GDM1 (cell line): ENCODE results near the gene MAPK1IP1L.
"Not testable (repeated sequence)": the region's sequence is repeated elsewhere in the genome, so short reads cannot be mapped to it uniquely, and the experiment has no call there.

Experiments
- DNase-seq: peaks from one replicate; lab custom pipeline; 2025; lab: John Stamatoyannopoulos, UW

Gene MAPK1IP1L

GRCh38 chr14:55051423-55052268 is at the start of gene MAPK1IP1L:
TSS of gene MAPK1IP1L (plus strand) at chr14:55051647. CDS start at chr14:55061684, 10,037 bp downstream.
- DNase-seq = peak; percentile 91

GRCh38 chr14:55005071-55005470 is 46.4 kb upstream of the MAPK1IP1L start:
- no peak for DNase-seq

- DNase-seq = no peak
Observed at GRCh38 chr14:55015006-55015405, 36.4 kb upstream of the MAPK1IP1L start.

GRCh38 chr14:55019968-55020554 is 31.4 kb upstream of the MAPK1IP1L start:
- no peak for DNase-seq

GRCh38 chr14:55024365-55024764 is 27.1 kb upstream of the MAPK1IP1L start:
- not testable (repeated sequence) for DNase-seq

- DNase-seq = no peak
Observed at GRCh38 chr14:55025948-55026347, 25.5 kb upstream of the MAPK1IP1L start.

GRCh38 chr14:55026441-55026792 is 25.0 kb upstream of the MAPK1IP1L start:
- no peak for DNase-seq

GRCh38 chr14:55026793-55027561 is 24.5 kb upstream of the MAPK1IP1L start, which contains the start of the genes SOCS4 and WDHD1:
TSS of gene SOCS4 (plus strand) at chr14:55027236. CDS start at chr14:55043042, 15,806 bp downstream.
TSS of gene WDHD1 (minus strand) at chr14:55027099. CDS start at chr14:55026787, 312 bp downstream.
- DNase-seq = peak; percentile 93

- no peak for DNase-seq
Observed at GRCh38 chr14:55028066-55028465, 23.4 kb upstream of the MAPK1IP1L start.

GRCh38 chr14:55028476-55028875 is 23.0 kb upstream of the MAPK1IP1L start:
- DNase-seq = no peak

GRCh38 chr14:55031190-55031589 is 20.3 kb upstream of the MAPK1IP1L start:
- DNase-seq = no peak

GRCh38 chr14:55037995-55038394 is 13.5 kb upstream of the MAPK1IP1L start:
- not testable (repeated sequence) for DNase-seq

- no peak for DNase-seq
Observed at GRCh38 chr14:55038708-55039107, 12.7 kb upstream of the MAPK1IP1L start.

GRCh38 chr14:55043528-55043927 is 7.9 kb upstream of the MAPK1IP1L start:
- no peak for DNase-seq

GRCh38 chr14:55045087-55045486 is 6.4 kb upstream of the MAPK1IP1L start:
- no peak for DNase-seq

GRCh38 chr14:55047301-55048053 is 4.0 kb upstream of the MAPK1IP1L start:
- DNase-seq = no peak

- DNase-seq = no peak
Observed at GRCh38 chr14:55048900-55049436, 2.5 kb upstream of the MAPK1IP1L start.

- no peak for DNase-seq
Observed at GRCh38 chr14:55051165-55051422, 353 bp upstream of the MAPK1IP1L start.

GRCh38 chr14:55052269-55052930 is 953 bp downstream of the MAPK1IP1L start:
- no peak for DNase-seq

- DNase-seq = no peak
Observed at GRCh38 chr14:55053018-55053417, 1.6 kb downstream of the MAPK1IP1L start.

GRCh38 chr14:55053500-55053899 is 2.1 kb downstream of the MAPK1IP1L start:
- no peak for DNase-seq
